Colonic mucosa (tissue), 4 donors: ENCODE measurements around the gene SPDYE16. TPM values are rescaled to one million over a fixed set of nuclear protein-coding genes. Genes with fewer than 3 reads are reported as not detected.
"Not testable (repeated sequence)": the region's sequence is repeated elsewhere in the genome, so short reads cannot be mapped to it uniquely, and the experiment has no call there.

ENCODE experiments used
- DNase-seq: peaks from one replicate; pipeline ENCODE4 v3.0.0-alpha.2; 2020
- H3K27ac ChIP-seq: fragments of 200-600 bp; one replicate; pipeline ENCODE4 v1.8.0; 2021
- H3K27me3 ChIP-seq: fragments of 200-600 bp; one replicate; pipeline ENCODE4 v1.8.0; 2021
- H3K36me3 ChIP-seq: fragments of 200-600 bp; one replicate; pipeline ENCODE4 v1.8.0; 2021
- H3K4me1 ChIP-seq: fragments of 200-600 bp; one replicate; pipeline ENCODE4 v1.8.0; 2021; ENCODE audit warnings: mild to moderate bottlenecking
- H3K4me3 ChIP-seq: fragments of 200-600 bp; one replicate; pipeline ENCODE4 v1.8.0; 2021
- H3K9ac ChIP-seq, 2 donors: one replicate each; pipeline ENCODE4 v1.7.0; 2013; ENCODE audit warnings: control low read depth in 2 of 2, low read depth in 2 of 2, low read length in 2 of 2
- H3K9me3 ChIP-seq: fragments of 200-600 bp; one replicate; pipeline ENCODE4 v1.8.0; 2021
- intact Hi-C: fragments of 100-400 bp; cut with DNase I; formaldehyde crosslinking; loops from one replicate; pipeline ENCODE4 v1.14.1; 2022
- total RNA-seq, 2 donors: library from RNA; stranded (reverse); fragmentation: NEBNext Ultra II Directional in 1 of 2; extraction: Animal tissue kit (Norgen Biotek cat#: 25700) in 1 of 2; gene quantifications; one replicate each; pipeline ENCODE4 v1.2.1, GENCODE V29; 2021
- donor health status: healthy.
- donor health status: DM: no; HTN: no; CAD: no.
- donor health status: DM: no; HTN: no; CAD: no.

SPDYE16 gene
- total RNA-seq, 2 donors from 2014 or later: not detected

- DNase-seq, H3K36me3 ChIP-seq, H3K27ac ChIP-seq, H3K9ac ChIP-seq, H3K27me3 ChIP-seq, H3K4me3 ChIP-seq, H3K9me3 ChIP-seq, H3K4me1 ChIP-seq: not testable (repeated sequence)
- intact Hi-C loops: loop anchor here (10.0 kb wide), 1 partner anchor 492 kb away; no protein-coding TSS in a partner anchor
These were observed 40.3 kb downstream of the SPDYE16 start for GRCh38 chr7:76502836-76503235.

GRCh38 chr7:76502224-76502623 is 40.9 kb downstream of the SPDYE16 start:
- H3K9me3 ChIP-seq, DNase-seq, H3K36me3 ChIP-seq, H3K27ac ChIP-seq, H3K27me3 ChIP-seq, H3K4me3 ChIP-seq, H3K4me1 ChIP-seq, H3K9ac ChIP-seq: not testable (repeated sequence)
- intact Hi-C loops: loop anchor here (10.0 kb wide), 1 partner anchor 493 kb away; no protein-coding TSS in a partner anchor

DNA sequence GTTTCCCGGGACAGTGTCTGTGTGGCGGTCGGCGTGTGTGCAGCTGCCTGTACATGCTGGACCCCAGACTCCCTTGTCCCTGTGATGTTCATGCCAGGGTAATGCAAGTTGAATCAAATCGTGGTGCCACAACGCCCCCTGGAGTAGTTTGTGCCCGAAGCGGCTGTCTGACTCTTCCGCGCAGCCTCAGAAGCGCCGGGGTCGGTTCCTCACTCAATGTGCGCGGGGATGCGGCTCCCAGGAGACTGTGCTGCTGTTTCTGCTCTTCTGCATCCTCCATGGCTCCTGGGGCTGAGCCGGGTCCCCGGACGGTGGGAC is 43.2 kb downstream of the SPDYE16 start:
- intact Hi-C loops: loop anchor here (10.0 kb wide), 1 partner anchor 495 kb away; no protein-coding TSS in a partner anchor
- H3K36me3 ChIP-seq: not testable (repeated sequence)

GRCh38 chr7:76499201-76499923 is 43.7 kb downstream of the SPDYE16 start:
- H3K4me1 ChIP-seq, H3K36me3 ChIP-seq, H3K9me3 ChIP-seq, H3K27me3 ChIP-seq, H3K27ac ChIP-seq, intact Hi-C loops, H3K9ac ChIP-seq, DNase-seq, H3K4me3 ChIP-seq: not testable (repeated sequence)

More for the DNA sequence above, 43.2 kb downstream of the SPDYE16 start:
- not testable (repeated sequence) for H3K4me3 ChIP-seq, H3K27me3 ChIP-seq, H3K9me3 ChIP-seq, H3K4me1 ChIP-seq, H3K27ac ChIP-seq, DNase-seq, H3K9ac ChIP-seq

GRCh38 chr7:76498583-76499200 is 44.4 kb downstream of the SPDYE16 start:
- intact Hi-C loops, H3K9me3 ChIP-seq, DNase-seq, H3K36me3 ChIP-seq, H3K27me3 ChIP-seq, H3K4me3 ChIP-seq, H3K27ac ChIP-seq, H3K9ac ChIP-seq, H3K4me1 ChIP-seq: not testable (repeated sequence)

GRCh38 chr7:76497918-76498582 is 45.0 kb downstream of the SPDYE16 start:
- H3K9ac ChIP-seq, DNase-seq, H3K4me1 ChIP-seq, H3K27ac ChIP-seq, H3K9me3 ChIP-seq, intact Hi-C loops, H3K4me3 ChIP-seq, H3K36me3 ChIP-seq, H3K27me3 ChIP-seq: not testable (repeated sequence)

DNA sequence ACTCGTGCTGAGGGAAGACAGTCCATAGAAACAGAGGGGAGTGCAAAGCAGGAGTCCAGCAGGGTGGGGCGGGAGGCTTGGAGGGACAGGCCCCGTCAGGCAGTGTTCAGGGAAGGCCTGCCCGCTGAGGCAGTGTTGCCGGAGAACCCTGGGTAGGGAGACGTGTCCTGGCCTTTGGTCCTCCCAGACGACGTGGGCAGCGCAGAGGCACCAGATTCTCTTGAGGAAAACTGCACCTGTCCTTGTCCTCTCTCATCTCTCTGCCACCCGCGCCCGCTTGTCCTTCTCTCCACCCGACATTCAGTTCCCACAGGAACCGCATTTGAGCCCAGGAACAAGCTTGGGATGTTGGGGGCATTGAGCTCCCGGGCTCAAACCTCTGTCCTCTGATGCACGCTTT is 47.4 kb downstream of the SPDYE16 start:
- H3K4me1 ChIP-seq, H3K27me3 ChIP-seq, H3K36me3 ChIP-seq, intact Hi-C loops, DNase-seq, H3K4me3 ChIP-seq, H3K9ac ChIP-seq, H3K9me3 ChIP-seq, H3K27ac ChIP-seq: not testable (repeated sequence)

GRCh38 chr7:76492139-76492538 is 51.0 kb downstream of the SPDYE16 start:
- H3K27ac ChIP-seq, DNase-seq, H3K4me3 ChIP-seq, H3K4me1 ChIP-seq, H3K9ac ChIP-seq, H3K27me3 ChIP-seq, H3K9me3 ChIP-seq, intact Hi-C loops, H3K36me3 ChIP-seq: not testable (repeated sequence)

DNA sequence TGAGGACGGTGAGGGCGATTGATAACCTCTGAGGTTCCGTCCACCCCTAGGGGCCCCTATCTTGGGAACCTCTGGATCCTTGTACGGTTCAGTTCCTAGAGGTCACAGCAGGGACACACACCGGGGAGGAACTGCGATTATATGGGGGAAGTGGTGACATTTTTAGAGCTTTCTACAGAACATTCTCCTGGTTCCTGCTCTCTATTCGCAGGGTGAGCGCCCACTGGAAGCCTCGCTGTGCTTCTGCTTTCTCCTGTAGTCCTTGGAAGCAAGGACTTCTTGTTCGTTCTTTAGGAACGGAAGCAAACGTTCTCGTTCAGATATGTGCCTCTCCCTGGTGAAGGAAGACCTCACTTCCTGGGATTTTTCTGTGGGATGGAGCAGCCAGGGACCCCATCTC is 55.1 kb downstream of the SPDYE16 start:
- DNase-seq, intact Hi-C loops, H3K4me3 ChIP-seq, H3K9ac ChIP-seq, H3K36me3 ChIP-seq, H3K9me3 ChIP-seq, H3K27me3 ChIP-seq, H3K4me1 ChIP-seq, H3K27ac ChIP-seq: not testable (repeated sequence)

- H3K4me3 ChIP-seq, H3K9ac ChIP-seq, H3K27me3 ChIP-seq, H3K4me1 ChIP-seq, H3K9me3 ChIP-seq, H3K27ac ChIP-seq, H3K36me3 ChIP-seq, DNase-seq, intact Hi-C loops: not testable (repeated sequence)
These were observed 56.5 kb downstream of the SPDYE16 start for GRCh38 chr7:76486618-76487017.

DNA sequence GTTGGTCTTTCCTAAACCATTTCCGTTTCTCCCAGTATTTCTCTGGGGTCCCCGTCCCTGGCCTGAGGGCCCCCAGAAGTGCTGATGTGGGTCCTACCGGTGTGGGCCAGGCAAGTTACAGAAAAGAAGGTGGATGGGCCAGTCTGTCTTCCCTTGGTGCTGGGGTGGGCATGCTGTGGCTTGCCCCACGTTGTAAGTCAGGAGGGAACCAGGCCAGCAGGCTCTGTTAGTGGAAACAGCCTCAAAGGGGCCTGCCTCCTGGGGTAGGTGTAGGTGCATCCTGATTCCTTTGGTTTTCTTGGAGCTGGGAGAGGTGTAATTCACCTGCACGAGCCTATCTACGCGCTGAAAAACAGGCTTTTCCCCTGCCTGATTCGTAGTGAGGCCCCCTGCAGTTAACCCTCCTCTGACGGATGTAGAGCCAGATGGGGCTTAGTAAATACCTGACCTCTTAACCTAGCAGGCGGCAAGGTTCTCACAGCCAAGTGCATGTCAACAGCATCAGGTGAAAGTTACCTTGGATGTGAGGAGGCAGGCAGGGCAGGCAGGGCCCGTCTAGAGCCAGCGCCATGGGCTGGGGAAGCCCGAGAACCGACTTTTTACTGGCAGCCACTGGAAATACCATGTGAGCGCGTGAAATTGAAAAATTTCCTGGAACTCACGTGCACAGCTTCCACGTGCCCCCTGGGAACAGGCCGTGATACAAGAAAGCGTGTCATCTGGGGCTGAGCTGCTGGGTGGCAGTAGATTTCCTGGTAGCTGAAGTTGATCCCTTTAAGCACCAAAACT is 57.1 kb downstream of the SPDYE16 start:
- H3K4me1 ChIP-seq, intact Hi-C loops, H3K36me3 ChIP-seq, H3K9ac ChIP-seq, DNase-seq, H3K4me3 ChIP-seq, H3K27ac ChIP-seq, H3K27me3 ChIP-seq, H3K9me3 ChIP-seq: not testable (repeated sequence)

DNA sequence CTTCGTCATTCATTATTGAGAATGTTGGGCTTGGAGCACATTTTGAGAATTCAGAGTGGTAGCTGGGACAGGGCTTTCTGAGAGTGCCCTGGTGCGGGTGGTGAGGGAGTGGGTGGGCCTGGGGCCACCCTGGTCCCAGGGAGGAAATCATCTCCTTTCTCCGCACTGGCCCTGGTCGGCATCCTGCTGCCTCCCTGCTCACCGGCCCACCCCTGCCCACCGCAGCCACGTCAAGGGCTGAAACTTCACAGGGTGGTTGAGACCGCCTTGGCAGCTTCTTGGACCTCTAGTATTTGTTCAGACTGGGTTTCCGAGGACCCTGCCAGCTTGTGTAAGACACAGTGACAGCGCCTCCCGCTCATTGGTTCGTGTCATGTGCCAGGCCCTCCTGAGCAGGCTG is 58.6 kb downstream of the SPDYE16 start:
- DNase-seq, H3K4me3 ChIP-seq, H3K27ac ChIP-seq, H3K36me3 ChIP-seq, H3K9me3 ChIP-seq, H3K4me1 ChIP-seq, intact Hi-C loops, H3K27me3 ChIP-seq, H3K9ac ChIP-seq: not testable (repeated sequence)

DNA sequence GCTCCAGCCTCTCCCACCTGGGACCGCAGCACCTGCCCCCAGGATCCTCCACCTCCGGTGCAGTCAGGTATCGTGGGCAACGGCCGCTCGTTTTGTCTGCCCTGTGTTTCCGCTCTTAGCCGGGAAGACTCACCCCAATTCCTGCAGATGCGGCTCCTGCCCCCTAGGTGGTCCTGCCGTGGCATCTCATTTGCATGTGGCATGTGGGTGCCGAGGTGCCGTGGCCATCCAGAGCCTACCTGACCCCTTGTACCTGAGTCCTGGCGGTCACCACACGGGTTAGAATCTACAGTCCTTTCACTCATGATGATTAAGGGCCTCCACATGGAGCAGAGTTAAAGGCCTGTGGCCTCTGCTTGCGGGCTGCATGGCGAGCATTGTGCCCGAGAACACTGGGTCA is 60.0 kb downstream of the SPDYE16 start:
- H3K27me3 ChIP-seq, DNase-seq, intact Hi-C loops, H3K36me3 ChIP-seq, H3K4me3 ChIP-seq, H3K27ac ChIP-seq, H3K9me3 ChIP-seq, H3K4me1 ChIP-seq, H3K9ac ChIP-seq: not testable (repeated sequence)
